ENCODE results near the gene WBP2.

Gene WBP2

DNA sequence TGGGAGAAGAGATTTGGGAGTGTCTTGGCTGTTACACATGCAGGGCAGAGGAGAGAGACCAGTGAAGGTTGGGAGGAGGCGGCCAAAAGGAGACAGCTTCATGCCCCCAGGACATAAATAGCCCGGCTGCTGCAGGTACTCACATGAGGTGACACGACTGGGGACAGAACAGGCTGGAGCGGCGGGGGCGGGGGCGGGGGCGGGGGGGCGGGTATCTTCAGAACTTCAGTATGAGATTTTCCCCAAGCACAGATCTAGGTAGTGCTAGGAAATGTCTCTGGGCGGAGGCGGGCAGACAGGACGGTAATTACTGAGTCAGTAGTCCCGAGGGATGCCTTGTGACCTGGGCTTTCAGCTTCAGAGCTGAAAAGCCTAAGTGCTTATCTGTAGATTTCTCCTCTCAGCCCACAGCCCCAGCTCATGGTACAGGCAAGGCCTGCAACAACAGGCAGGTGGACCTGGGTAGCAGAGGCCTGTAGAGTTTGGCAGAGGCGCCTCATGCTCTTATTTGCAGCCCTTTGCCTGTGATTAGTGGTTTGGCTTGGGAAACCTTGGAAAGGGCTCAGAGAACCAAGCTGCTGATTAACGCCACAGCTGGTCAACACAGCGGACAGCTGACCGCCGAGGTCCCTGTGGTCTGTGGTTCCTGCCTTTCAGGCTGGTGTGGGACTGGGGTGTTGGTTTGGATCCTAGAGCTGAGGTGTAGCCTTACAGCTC, 46.1 kb downstream of the WBP2 start:
- H3K4me3 ChIP-seq (ENCODE audit: low read depth, low read length), result no peak overlapping the region
- TF ChIP-seq, protein P1, sequence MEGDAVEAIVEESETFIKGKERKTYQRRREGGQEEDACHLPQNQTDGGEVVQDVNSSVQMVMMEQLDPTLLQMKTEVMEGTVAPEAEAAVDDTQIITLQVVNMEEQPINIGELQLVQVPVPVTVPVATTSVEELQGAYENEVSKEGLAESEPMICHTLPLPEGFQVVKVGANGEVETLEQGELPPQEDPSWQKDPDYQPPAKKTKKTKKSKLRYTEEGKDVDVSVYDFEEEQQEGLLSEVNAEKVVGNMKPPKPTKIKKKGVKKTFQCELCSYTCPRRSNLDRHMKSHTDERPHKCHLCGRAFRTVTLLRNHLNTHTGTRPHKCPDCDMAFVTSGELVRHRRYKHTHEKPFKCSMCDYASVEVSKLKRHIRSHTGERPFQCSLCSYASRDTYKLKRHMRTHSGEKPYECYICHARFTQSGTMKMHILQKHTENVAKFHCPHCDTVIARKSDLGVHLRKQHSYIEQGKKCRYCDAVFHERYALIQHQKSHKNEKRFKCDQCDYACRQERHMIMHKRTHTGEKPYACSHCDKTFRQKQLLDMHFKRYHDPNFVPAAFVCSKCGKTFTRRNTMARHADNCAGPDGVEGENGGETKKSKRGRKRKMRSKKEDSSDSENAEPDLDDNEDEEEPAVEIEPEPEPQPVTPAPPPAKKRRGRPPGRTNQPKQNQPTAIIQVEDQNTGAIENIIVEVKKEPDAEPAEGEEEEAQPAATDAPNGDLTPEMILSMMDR (IDR thresholded peaks at IDR 0.05; ENCODE audit: low read depth, low read length, missing control alignments), result no peak
- peak; percentile 89 for DNase-seq (ENCODE audit: low read depth)
- in situ Hi-C loops (cut with HindIII; ENCODE audit: low sequenced_read_pairs), result no loop called here

DNA sequence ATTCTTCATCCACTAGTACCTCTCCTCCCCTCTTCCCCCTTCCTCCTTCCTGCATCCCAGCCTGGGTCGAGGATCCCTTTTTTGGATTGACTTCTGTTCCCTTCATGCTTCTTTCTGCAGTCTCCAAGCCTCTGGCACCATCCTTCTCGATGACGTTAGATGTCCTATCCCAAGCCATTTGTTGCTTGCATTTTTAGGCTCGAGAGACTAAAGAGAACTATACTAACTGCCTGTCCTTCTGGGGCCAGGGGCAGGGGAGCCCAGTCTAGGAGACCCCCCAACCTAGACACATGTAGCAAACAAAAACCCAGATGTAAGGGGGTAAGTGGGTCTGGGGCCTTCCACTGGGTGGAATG, 46.6 kb downstream of the WBP2 start:
- in situ Hi-C loops (cut with HindIII; ENCODE audit: low sequenced_read_pairs), result no loop called here
- H3K4me3 ChIP-seq (ENCODE audit: low read depth, low read length), result no peak overlapping the region
- no peak for DNase-seq (ENCODE audit: low read depth)
- TF ChIP-seq, protein P1 (IDR thresholded peaks at IDR 0.05; ENCODE audit: low read depth, low read length, missing control alignments), result no peak

DNA sequence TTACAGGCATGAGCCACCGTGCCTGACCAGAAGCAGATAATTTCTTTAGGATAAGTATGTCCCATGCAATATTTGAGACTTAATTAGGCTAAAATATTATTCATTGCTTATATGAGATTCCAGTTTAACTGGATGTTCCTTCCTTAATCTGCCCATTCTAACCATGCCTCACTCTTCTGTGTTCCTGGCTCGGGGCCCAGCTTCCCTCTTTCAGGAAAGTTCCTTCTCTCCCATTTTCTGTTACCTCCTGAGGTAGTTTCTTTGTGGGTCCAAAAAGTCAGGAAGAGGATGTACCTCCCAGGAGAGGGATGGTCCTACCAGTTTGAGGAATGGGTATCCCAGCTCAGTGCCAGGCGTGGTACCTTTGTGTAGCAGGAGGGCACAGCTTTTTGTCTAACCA, 47.3 kb downstream of the WBP2 start:
- in situ Hi-C loops (cut with HindIII; ENCODE audit: low sequenced_read_pairs), result no loop called here
- H3K4me3 ChIP-seq (ENCODE audit: low read depth, low read length), result no peak overlapping the region
- TF ChIP-seq, protein P1 (IDR thresholded peaks at IDR 0.05; ENCODE audit: low read depth, low read length, missing control alignments), result no peak
- no peak for DNase-seq (ENCODE audit: low read depth)

DNA sequence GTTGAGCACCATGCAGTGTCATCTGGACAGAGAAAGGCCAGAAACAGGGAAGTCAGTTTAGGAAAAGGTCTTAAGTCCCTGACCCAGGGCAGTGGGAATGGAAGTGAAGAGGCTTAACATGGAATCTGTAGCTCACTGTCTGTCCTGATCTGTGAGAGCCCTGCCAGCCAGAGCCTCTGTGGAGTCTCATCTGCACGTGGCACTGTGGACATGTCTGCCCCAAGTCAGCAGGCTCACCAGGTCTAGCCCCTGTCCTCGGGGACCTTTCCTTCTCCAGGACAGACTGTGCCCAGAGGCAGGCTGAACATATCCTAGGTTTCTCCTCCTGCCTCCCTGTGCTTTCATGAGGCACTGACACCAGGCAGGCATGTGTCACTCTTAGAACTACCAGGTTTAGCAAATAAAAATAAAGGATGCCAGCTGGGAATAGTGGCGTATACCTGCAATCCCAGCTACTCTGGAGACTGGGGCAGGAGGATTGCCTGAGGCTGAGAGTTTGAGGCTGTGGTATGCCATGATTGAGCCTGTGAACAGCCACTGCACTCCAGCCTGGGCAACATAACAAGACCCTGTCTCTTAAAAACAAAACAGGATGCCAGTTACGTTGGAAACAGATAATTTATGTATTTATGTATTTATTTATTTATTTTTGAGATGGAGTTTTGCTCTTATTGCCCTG, 48.2 kb downstream of the WBP2 start:
- DNase-seq (ENCODE audit: low read depth), result no peak
- in situ Hi-C loops (cut with HindIII; ENCODE audit: low sequenced_read_pairs), result no loop called here
- no peak overlapping the region for H3K4me3 ChIP-seq (ENCODE audit: low read depth, low read length)
- TF ChIP-seq, protein P1 (IDR thresholded peaks at IDR 0.05; ENCODE audit: low read depth, low read length, missing control alignments), result no peak

DNA sequence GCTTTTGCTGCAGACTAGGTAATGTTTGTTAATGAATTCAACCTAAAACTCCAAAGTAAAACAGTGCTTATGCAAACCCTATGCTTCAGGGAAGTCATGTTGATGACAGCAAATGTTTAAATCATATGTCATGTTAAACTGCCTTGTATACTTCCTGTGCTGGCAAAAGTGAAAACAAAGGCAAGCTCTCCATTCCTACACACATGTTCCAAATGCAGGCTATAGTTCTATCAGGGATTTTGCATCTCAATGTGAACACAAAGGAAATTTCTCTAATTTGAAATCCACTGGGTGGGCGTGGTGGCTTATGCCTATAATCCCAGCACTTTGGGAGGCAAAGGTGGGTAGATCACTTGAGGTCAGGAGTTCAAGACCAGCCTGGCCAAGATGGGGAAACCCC, 51.3 kb downstream of the WBP2 start:
- TF ChIP-seq, protein P1 (IDR thresholded peaks at IDR 0.05; ENCODE audit: low read depth, low read length, missing control alignments), result no peak
- H3K4me3 ChIP-seq (ENCODE audit: low read depth, low read length), result no peak overlapping the region
- in situ Hi-C loops (cut with HindIII; ENCODE audit: low sequenced_read_pairs), result no loop called here
- no peak for DNase-seq (ENCODE audit: low read depth)

DNA sequence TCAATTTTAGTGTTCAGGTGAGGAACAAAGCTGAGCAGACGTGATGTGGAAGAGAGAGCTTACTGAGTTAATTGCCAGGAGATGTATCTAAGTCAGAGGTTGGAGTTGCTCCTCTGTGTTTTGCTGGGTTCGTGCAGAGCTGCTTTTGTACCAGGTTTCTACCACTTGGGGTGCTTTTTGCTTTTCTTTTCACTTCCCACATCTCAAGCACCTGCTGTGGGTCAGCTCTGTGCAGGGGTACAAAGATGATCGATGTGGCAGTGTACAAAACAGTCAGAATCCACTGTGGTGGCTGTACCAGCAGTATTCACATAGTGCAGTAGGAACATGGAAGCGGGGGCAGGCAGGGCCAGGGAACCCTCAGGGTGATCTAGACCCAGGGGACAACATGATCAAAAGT, 55.7 kb downstream of the WBP2 start:
- TF ChIP-seq, protein P1 (IDR thresholded peaks at IDR 0.05; ENCODE audit: low read depth, low read length, missing control alignments), result no peak
- H3K4me3 ChIP-seq (ENCODE audit: low read depth, low read length), result no peak overlapping the region
- no peak for DNase-seq (ENCODE audit: low read depth)
- in situ Hi-C loops (cut with HindIII; ENCODE audit: low sequenced_read_pairs), result no loop called here

Measured in astrocyte of the cerebellum (primary cell).